Activated T-cell treated with anti-CD3 and anti-CD28 coated beads, Interleukin-2, amount 50 U/mL, for 72 hours (primary cell): ENCODE results near the gene TGM1. TPM values are rescaled to one million over a fixed set of nuclear protein-coding genes. Genes with fewer than 3 reads are reported as not detected.
A peak's percentile ranks its signal among the peaks of the same experiment; 100 is the strongest.

Source experiments
- ATAC-seq, 2 donors: fragments of 150-1000 bp; cut with Tn5 transposase; replicated peaks in 1 of 2; 2 replicates each; pipeline ENCODE4 v1.10.0; 2021; ENCODE audit warnings: moderate library complexity in 2 of 2, mild to moderate bottlenecking in 1 of 2
- DNase-seq, 2 donors: peaks; one replicate each; pipeline ENCODE4 v3.0.0; 2021 to 2022; ENCODE audit warnings: mixed read lengths in 1 of 2
- H3K27ac Mint-ChIP-seq: one replicate; pipeline ENCODE4 v1.8.0; 2022; ENCODE audit warnings: mild to moderate bottlenecking, moderate library complexity, mixed read lengths
- H3K27me3 Mint-ChIP-seq: one replicate; pipeline ENCODE4 v1.8.0; 2022; ENCODE audit warnings: low read depth, mixed read lengths
- H3K36me3 Mint-ChIP-seq, 2 donors: one replicate each; pipeline ENCODE4 v1.8.0; 2022; ENCODE audit warnings: mixed read lengths in 2 of 2, mild to moderate bottlenecking in 1 of 2; ENCODE audit not compliant: insufficient read depth in 2 of 2
- H3K4me1 Mint-ChIP-seq: one replicate; pipeline ENCODE4 v1.8.0; 2022; ENCODE audit warnings: low read depth, mixed read lengths
- H3K4me3 Mint-ChIP-seq, 2 donors: one replicate each; pipeline ENCODE4 v1.8.0; 2022; ENCODE audit warnings: mild to moderate bottlenecking in 2 of 2, mixed read lengths in 2 of 2, moderate library complexity in 2 of 2
- H3K9me3 Mint-ChIP-seq, 2 donors: one replicate each; pipeline ENCODE4 v1.8.0; 2022; ENCODE audit warnings: mixed read lengths in 2 of 2
- total RNA-seq, 2 donors: library from RNA; stranded (reverse); gene quantifications; one replicate each; pipeline ENCODE4 v1.2.3, GENCODE V29; 2022

TGM1 gene
- total RNA-seq, 2 donors from 2014 or later, result 9.3 to 14.0 TPM

DNA sequence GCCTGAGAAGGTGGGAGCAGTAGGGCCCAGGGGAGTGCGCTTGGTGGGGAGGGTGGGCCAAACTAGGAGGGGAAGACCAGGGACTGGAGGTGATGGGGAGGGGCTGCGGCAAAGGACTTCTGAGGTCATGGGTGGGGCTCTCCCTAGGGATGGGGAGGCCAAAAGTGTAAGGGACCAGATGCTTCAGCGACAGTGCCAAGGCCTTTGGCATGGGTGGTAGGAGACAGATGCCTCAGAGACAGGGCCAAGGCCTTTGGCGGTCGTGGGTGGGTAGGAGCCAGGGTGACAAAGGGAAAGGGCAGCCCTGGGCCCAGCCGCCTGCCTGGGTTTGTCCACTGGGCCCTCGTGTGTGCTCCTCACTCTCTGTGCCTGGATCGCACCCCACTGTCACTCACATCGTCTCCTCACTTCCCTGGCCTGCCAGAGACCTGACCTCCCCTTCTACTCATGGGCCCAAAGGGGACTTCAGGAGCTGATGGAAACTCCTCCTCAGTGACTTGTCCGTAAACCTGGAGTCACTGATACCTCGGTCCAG lies 21.6 kb upstream of the TGM1 start:
- ATAC-seq (no peak), DNase-seq (no peak)
- peaks cover 49% of the 10 kb centered on the region for H3K4me1 Mint-ChIP-seq

DNA sequence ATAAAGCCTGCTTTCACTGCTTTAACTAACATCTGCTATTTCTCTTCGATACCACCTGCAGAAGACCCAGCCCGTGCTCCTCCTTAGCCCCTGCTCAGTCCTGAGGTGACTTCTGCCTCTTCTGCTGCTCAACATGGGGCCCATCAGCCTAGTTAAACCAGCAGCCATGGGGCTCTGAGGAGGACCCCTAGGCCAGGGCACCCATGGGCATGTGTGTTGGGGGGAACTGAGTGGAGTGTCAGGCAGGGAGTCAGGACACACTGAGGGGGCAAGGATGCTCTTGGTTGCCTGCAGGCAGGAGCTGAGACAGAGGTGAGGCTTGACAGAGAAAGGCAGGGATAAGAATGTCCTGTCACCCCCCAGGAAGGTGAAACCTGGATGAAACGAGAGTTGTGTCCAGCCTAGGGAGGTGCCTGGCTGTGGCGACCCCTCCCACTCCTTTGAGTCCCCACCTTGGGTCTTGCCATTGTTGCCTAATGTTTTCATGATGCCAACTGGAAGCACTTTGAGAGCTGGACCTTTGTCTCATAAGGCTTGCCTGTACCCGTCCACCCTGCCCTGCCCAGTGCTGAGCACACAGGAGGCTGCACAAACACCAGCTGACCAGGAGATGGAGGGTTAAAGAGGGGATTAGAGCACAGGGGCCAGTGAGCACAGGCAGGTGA lies 21.0 kb upstream of the TGM1 start:
- Mint-ChIP-seq H3K36me3 (no peaks in the 10 kb centered on the region), H3K27me3 (peaks cover 6% of the 10 kb centered on the region), H3K4me1 (peaks cover 49% of the 10 kb centered on the region), H3K4me3 (no peak overlapping the region), H3K27ac (no peak overlapping the region), H3K9me3 (no peaks in the 10 kb centered on the region)
- DNase-seq, result no peak
- no peak for ATAC-seq

More for the DNA sequence above, 21.6 kb upstream of the TGM1 start:
- H3K4me3 Mint-ChIP-seq, result no peak overlapping the region
- H3K27me3 Mint-ChIP-seq, result peaks cover 6% of the 10 kb centered on the region
- H3K9me3 Mint-ChIP-seq, result no peaks in the 10 kb centered on the region
- no peaks in the 10 kb centered on the region for H3K36me3 Mint-ChIP-seq
- H3K27ac Mint-ChIP-seq, result no peak overlapping the region

DNA sequence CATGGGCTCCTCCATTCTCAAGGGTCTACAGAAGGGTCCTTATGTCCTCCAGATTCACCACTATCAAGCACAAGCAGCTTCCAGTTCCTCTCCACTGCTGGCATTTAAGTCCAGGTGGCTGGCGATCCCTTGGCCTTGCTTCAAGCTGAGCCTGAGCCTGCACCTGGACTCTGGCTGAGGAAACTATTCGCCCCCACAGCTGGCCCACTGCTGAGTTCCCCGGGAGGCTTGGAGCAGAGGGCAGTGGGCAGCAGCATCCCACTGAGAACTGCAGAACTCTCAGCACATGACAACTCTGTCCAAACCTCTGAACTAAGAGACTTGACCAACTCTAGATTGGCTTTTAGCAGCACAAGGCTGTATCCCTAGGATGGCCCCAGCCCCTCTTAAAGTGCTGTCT lies 19.8 kb upstream of the TGM1 start:
- H3K4me3 Mint-ChIP-seq, result no peak overlapping the region
- no peak for DNase-seq
- H3K27me3 Mint-ChIP-seq, result peaks cover 6% of the 10 kb centered on the region
- no peak for ATAC-seq
- peaks cover 49% of the 10 kb centered on the region for H3K4me1 Mint-ChIP-seq
- H3K36me3 Mint-ChIP-seq, result peaks cover 3 to 4% of the 10 kb centered on the region in 2 donors
- peaks cover 0 to 7% of the 10 kb centered on the region in 2 donors for H3K9me3 Mint-ChIP-seq
- H3K27ac Mint-ChIP-seq, result no peak overlapping the region

DNA sequence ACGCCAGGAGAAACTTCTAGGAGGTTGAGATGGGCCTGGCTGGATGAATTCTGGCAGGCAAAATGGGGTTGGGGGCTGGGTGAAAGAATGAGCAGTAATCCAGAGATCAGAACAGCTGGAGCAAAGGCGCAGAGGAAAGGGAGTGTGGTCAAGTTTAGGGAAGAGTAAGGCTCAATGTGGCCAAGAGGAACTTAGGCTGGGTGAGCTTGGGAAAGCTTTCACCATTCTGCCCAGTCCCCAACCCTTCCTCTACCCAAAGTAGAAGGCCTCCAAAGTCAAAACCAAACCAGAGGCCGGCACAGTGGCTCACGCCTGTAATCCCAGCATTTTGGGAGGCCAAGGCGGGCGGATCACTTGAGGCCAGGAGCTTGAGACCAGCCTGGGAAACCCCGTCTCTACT lies 18.7 kb upstream of the TGM1 start:
- no peak overlapping the region for H3K27ac Mint-ChIP-seq
- H3K27me3 Mint-ChIP-seq, result peaks cover 6% of the 10 kb centered on the region
- peaks cover 0 to 7% of the 10 kb centered on the region in 2 donors for H3K9me3 Mint-ChIP-seq
- H3K36me3 Mint-ChIP-seq, result peaks cover 3 to 4% of the 10 kb centered on the region in 2 donors
- H3K4me1 Mint-ChIP-seq, result peaks cover 51% of the 10 kb centered on the region
- ATAC-seq, result no peak
- H3K4me3 Mint-ChIP-seq, result no peak overlapping the region
- DNase-seq, result no peak

DNA sequence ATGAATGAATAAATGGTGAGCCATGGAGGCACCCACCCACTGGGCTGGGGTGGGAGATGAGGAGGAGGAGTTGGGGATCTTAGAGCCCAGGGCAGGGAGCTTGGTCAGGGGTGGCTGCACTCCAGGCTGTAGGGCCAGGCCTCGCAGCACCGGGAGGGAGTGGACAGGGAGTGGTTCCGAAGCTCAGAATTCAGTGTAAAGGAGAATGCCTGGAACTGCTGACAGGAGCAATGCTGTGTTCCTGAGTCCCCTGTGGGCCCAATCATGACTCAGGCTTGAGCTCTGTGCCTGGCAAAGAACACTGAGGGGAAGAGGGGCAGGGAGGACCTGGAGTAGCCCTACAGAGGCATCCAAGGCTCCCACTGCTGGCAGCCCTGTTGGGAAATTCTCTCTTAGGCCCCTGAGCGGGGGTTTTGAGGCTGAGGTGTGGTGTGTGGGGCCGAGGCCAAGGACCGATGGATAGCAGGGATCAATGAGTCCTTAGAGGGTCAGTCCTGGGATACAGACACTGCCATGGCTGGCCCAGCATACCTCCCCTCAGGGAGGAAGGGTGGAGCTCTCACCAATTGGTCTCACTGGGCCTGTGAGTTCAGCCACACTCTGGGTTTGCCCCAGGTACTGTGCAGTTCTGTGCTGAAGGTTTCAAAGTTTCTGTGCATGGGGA lies 18.0 kb upstream of the TGM1 start:
- Mint-ChIP-seq H3K9me3 (peaks cover 0 to 7% of the 10 kb centered on the region in 2 donors), H3K4me1 (peaks cover 52% of the 10 kb centered on the region), H3K36me3 (peaks cover 3 to 4% of the 10 kb centered on the region in 2 donors), H3K27me3 (peaks cover under 1% of the 10 kb centered on the region), H3K27ac (peak overlapping the region; percentile 18), H3K4me3 (no peak overlapping the region)
- DNase-seq (no peak), ATAC-seq (no peak)

DNA sequence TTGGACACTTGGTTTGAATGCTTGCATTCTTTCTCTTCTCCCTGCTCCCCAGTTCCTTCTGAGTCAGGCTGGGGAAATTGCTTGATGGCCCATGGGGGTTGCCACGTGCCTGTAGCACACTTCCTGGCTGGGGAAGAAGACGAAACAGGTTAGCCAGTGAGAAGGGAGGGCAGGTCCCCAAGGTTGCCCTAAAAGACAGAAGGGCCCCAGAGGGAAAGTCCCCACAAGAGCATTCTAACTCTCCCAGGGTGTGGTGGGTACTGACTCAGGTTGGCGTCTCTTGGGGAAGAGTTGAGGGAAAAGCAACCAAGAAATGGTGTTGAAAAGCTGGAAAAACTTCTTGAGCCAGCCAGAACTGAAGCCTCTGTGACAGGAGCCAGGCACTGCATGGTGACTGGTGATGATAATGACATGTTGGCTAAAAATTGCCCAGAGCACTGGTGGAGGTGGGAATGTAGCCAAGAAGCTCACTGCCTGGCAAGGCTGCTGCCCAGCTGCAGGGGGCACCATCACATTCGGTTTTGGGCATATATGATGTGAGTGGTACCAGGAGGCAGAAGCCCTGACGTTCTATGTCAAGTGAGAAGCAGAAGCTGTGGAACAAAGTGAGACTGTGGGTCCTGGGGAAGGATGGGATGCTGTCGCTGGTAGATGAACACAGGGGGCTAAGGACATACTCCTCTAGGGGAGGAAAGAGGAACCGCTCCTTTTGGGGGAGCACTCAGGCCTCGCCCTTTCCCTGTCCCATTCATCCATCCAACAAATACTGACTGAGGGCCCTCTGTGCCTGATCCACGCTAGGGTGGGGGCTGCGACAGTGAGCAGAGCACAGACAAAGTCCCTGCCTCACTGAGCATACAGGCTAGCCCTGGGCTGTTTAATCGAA lies 16.6 kb upstream of the TGM1 start:
- DNase-seq (peak; percentile 62 to 65), ATAC-seq (peak; percentile 83 to 88)
- peak overlapping the region; percentile 27 for H3K27ac Mint-ChIP-seq
- H3K27me3 Mint-ChIP-seq, result no peaks in the 10 kb centered on the region
- peaks cover 3 to 4% of the 10 kb centered on the region in 2 donors for H3K36me3 Mint-ChIP-seq
- H3K9me3 Mint-ChIP-seq, result peaks cover 0 to 7% of the 10 kb centered on the region in 2 donors
- H3K4me1 Mint-ChIP-seq, result peaks cover 62% of the 10 kb centered on the region
- peak overlapping the region; percentile 60 to 64 for H3K4me3 Mint-ChIP-seq

DNA sequence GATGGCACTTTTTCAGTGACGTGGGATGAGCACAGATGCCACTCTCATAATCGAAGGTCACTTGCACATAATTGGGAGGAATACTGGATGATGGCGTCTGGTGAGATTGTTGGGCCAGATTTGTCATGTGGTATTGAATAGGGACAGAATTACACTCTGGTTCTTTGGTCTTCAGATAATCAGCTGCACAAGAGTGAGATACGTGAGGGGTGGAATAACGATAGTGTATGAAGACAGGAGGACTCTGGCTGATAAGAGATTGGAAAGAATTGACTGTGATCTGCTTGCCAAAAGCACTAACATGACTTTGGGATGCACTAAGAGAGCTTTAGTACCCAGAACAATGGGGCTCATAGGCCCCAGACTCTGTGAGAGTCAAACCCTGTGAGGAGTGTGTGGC lies 15.4 kb upstream of the TGM1 start:
- H3K9me3 Mint-ChIP-seq, result peaks cover 0 to 7% of the 10 kb centered on the region in 2 donors
- DNase-seq (no peak), ATAC-seq (no peak)
- peak overlapping the region; percentile 40 for H3K27ac Mint-ChIP-seq
- H3K4me3 Mint-ChIP-seq, result peak overlapping the region; percentile 60 to 64
- peaks cover 74% of the 10 kb centered on the region for H3K4me1 Mint-ChIP-seq
- peaks cover 3 to 4% of the 10 kb centered on the region in 2 donors for H3K36me3 Mint-ChIP-seq
- H3K27me3 Mint-ChIP-seq, result no peaks in the 10 kb centered on the region

DNA sequence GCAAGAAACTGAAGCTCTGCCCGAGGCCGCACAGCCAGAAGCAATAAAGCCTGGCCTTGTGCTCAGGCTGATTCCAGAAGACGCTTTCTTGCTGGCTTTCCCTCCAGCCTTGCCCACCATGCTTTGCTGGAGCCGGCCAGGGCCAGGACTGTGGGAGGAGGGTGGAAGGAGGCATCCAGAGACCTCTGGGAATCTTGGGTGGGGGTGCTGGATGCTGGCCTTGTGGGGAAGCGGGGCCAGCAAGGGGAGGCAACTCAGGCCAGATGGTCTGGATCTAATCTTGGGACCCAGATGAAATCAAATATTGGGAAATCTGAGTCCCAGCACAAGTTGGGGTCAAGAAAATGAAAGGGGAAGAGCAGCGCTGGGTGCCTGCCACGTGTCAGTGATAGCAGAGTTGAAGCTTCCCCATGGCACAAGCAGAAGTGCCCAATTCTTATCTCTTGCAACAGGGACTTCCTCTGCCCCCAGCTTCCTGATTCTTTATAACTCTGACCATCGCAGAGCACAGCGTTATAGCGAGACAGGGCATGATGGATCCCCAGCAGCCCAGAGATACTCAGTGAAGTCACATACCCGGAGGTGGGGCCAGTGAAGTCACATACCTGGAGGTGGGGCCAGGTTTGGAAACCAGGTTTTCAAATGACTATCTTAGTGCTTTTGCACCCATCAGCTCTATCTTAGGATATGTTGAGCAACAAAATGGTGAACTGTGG lies 14.8 kb upstream of the TGM1 start:
- Mint-ChIP-seq H3K36me3 (peaks cover 3 to 4% of the 10 kb centered on the region in 2 donors), H3K4me1 (peaks cover 80% of the 10 kb centered on the region), H3K4me3 (peak overlapping the region; percentile 60 to 64), H3K9me3 (peaks cover 0 to 7% of the 10 kb centered on the region in 2 donors), H3K27ac (peak overlapping the region; percentile 40), H3K27me3 (no peaks in the 10 kb centered on the region)
- ATAC-seq, result no peak
- peak; percentile 36 to 49 for DNase-seq

DNA sequence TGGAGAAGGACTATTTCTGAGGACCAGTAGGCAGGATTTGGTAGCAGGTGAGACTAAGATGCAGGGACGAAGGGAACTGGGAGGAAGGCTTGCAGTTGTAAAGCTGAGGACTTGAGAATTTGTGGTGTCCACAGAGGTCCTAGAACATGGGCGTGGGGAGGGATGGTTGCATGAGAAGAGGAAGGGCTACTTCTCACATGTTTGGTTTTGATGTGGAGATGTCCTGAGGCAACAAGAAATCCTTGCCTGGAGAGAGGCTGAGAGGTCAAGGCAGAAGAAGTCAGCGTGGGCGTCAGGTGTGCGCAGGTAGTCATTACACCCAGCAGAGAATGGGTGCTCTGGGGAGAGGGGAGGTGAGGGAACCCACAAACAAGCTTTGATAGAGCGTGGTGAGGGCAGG lies 14.1 kb upstream of the TGM1 start:
- Mint-ChIP-seq H3K36me3 (peaks cover 3 to 4% of the 10 kb centered on the region in 2 donors), H3K27me3 (no peaks in the 10 kb centered on the region), H3K4me3 (peak overlapping the region in 1 of 2 donors; percentile 27), H3K9me3 (peaks cover 0 to 7% of the 10 kb centered on the region in 2 donors), H3K27ac (peak overlapping the region; percentile 1), H3K4me1 (peaks cover 87% of the 10 kb centered on the region)
- ATAC-seq, result no peak
- DNase-seq, result no peak

DNA sequence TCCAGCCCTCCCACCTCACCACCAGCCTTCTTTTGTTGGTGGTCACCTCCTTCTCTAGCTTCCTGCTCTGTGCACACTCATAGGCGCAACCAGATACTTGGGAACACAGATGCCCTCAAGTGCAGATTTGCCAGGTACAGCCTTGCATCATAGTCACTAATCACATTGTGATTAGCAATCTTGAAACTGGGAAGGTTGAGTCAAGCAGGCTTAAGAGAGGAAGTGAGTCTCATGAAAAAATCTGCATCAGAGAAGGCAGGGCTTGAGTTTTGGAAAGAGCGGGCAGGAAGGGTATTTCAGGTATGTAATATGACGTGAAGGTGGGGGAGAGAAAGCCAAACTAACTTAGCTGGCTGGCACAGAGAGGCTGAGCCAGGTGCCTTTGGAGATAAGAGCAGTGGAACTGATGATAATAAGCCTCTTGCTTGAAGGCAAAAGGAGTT lies 11.1 kb upstream of the TGM1 start:
- H3K27me3 Mint-ChIP-seq, result no peaks in the 10 kb centered on the region
- peak; percentile 64 to 68 for ATAC-seq
- peaks cover 3 to 4% of the 10 kb centered on the region in 2 donors for H3K36me3 Mint-ChIP-seq
- DNase-seq, result peak; percentile 72 to 75
- H3K4me1 Mint-ChIP-seq, result peaks cover 79% of the 10 kb centered on the region
- peaks cover 0 to 7% of the 10 kb centered on the region in 2 donors for H3K9me3 Mint-ChIP-seq
- peak overlapping the region; percentile 60 for H3K4me3 Mint-ChIP-seq
- peak overlapping the region; percentile 9 for H3K27ac Mint-ChIP-seq

DNA sequence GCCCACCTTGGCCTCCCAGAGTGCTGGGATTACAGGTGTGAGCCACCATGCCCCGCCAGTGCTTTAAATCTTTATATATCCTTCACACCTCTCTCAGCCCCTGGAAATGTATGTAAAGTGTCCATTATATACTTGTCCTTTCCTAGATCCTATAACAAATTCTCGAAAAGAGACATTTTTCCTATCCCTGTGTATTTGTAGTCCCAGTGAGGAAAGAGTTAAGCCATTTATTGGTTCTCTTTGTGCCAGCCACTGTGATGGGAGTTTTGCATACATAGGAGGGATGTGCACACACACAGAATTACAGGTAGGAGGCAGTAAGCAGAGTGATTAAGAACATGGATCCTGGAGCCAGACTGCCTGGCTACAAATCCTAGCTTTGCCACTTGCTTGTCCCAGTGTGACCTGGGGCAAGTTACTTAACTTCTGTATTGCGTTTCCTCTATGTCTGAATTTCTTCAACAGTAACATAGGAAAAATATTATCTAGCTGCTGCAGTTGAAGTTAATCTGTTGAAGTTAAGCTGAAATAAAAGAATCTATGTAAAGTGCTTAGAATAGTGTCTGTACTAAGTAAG lies 10.5 kb upstream of the TGM1 start:
- H3K27ac Mint-ChIP-seq, result peak overlapping the region; percentile 83
- H3K9me3 Mint-ChIP-seq, result peaks cover 0 to 5% of the 10 kb centered on the region in 2 donors
- DNase-seq (no peak), ATAC-seq (no peak)
- no peaks in the 10 kb centered on the region for H3K27me3 Mint-ChIP-seq
- peaks cover 73% of the 10 kb centered on the region for H3K4me1 Mint-ChIP-seq
- peak overlapping the region; percentile 60 for H3K4me3 Mint-ChIP-seq
- H3K36me3 Mint-ChIP-seq, result peaks cover 3 to 4% of the 10 kb centered on the region in 2 donors

DNA sequence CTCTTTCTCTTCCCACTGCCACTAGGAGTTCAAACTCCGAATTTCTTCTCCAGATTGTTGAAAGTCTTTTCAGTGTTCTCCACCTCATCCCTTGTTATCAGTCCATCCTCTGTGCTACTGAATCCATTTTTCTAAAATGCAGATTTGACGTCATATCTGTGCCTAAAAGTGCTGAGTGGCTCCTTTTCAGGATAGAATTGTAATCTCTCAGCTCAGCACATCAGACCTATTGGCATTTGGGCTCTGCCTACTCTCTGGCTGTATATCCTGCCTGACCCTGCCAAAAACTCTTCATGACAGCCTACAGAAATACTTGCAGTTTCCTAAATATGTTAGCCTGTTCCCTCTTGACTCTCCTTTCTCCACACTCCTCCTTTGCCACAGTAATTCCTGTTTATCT lies 9.5 kb upstream of the TGM1 start:
- H3K4me3 Mint-ChIP-seq, result peak overlapping the region; percentile 75 to 83
- H3K36me3 Mint-ChIP-seq, result no peaks in the 10 kb centered on the region
- peaks cover 63% of the 10 kb centered on the region for H3K4me1 Mint-ChIP-seq
- H3K9me3 Mint-ChIP-seq, result no peaks in the 10 kb centered on the region
- H3K27ac Mint-ChIP-seq, result peak overlapping the region; percentile 91
- no peak for DNase-seq
- no peak for ATAC-seq
- H3K27me3 Mint-ChIP-seq, result no peaks in the 10 kb centered on the region
